ENCODE results near the gene PABPN1. TPM values are rescaled to one million over a fixed set of nuclear protein-coding genes. Genes with fewer than 3 reads are reported as not detected.

Gene PABPN1
- total RNA-seq, 8 experiments from 2014 or later = 57.2 to 162 (median 91.9) TPM

DNA sequence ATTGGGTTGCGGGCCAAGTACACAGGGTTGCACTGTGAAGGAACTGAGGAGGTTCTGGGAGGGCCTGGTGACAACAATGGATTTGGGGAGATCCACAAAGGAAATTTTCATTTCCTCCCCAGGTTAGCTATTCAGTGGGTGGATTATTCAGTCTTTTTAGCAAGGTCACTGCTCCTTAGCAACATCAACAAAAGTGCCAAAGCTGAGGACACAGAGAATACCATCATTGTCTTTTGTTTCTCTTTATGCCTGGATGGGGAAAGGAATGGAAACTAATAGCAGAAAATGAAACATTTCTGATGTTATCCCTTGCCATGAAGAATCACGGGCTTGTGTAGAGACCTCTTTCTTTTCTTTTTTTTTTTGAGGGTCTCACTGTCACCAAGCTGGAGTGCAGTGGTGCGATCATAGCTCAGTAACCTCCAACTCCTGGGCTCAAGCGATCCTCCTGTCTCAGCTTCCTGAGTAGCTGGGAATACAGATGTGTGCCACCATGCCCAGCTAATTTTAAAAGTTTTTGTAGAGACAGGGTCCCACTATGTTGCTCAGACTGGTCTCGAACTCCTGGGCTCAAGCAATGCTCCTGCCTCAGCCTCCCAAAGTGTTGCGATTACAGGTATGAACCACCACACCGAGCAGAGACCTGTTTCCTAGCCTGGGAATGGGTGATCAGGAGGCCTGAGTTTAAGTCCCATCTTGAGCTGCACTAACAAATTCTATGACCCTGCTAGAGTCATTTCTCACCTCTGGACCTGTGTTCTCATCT lies 25.1 kb upstream of the PABPN1 start:
- Histone ChIP-seq H3K27ac (no peak overlapping the region), H3K4me1 (replicated peaks in 1 of 2) (peaks cover 11 to 21% of the 10 kb centered on the region in 2 donors), H3K4me3 (no peak overlapping the region)
- WGBS, 10 experiments = 17 to 100% (median 88%) methylated on average over 1 to 5 of the region's 7 CpGs; no CpG with 5 or more reads in 2 of the 10 experiments
- ATAC-seq (replicated peaks in 6 of 8) = no peak
- in situ Hi-C loops (cut with MboI; ENCODE audit: low pct_unique_long_range_greater_than_20kb in 2 of 9, low sequenced_read_pairs in 9 of 9, unreplicated experiment in 9 of 9) = no loop called here

DNA sequence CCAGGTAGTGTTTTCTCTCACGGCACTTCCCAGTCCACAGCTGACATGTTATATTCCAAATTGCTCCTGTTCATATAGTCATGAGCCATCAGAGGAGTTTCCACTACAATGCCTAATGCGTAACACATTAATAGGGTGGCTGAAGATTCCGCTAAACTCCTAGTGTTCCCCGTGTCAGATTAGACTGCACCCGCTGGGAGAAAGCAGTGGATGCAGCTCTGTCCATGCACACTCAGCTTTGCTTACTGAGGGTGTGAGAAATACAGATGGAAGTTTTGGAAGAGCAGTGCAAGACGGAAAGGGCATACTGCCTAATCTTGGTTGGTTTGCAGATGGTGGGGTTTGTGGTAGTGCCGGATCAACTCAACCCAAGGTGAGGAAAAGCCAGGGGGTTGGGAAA lies 24.2 kb upstream of the PABPN1 start:
- no peak overlapping the region for H3K27ac ChIP-seq

DNA sequence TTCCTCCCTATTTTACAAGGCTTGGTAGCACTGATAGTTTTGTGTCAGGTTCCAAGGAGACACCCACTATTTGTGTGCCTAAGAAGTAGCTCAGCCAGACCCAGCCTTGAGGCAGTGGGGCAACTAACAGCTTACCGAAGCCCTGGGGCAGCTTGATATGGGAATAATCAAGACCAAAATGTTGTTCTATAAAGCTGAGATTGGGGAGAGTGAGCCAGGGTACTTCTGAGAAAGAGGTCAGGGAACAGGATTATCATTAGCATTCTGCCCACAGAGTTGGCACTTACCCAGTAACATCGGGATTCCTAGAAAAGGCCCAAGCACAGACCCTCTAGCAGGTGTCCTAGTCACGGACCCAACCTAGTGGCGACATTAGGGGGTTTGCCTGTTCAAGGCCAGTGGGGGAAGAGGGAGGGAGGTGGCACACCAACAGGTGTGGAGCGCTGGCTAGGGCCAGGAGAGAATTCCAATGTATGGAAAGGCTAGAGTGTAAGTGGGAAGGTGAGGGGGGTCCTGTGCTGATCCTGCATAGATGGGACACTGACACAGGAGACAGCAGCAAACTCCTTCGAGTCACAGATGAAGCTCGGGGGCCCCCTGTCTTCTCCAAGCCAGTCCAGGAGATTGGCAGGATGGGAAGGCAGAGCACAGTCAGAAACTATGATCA lies 23.5 kb upstream of the PABPN1 start:
- Histone ChIP-seq H3K27ac (no peak overlapping the region), H3K4me3 (no peak overlapping the region), H3K4me1 (replicated peaks in 1 of 2) (peaks cover 11 to 21% of the 10 kb centered on the region in 2 donors)
- in situ Hi-C loops (cut with MboI; ENCODE audit: low pct_unique_long_range_greater_than_20kb in 2 of 9, low sequenced_read_pairs in 9 of 9, unreplicated experiment in 9 of 9) = no loop called here
- no peak for ATAC-seq (replicated peaks in 6 of 8)
- WGBS, 10 experiments = 83 to 100% (median 93%) methylated on average over 2 to 5 of the region's 7 CpGs; no CpG with 5 or more reads in 3 of the 10 experiments

More for the DNA sequence above, 24.2 kb upstream of the PABPN1 start:
- WGBS, 10 experiments = 73 to 100% (median 92%) methylated on average over 1 to 6 of the region's 7 CpGs; no CpG with 5 or more reads in 1 of the 10 experiments
- in situ Hi-C loops (cut with MboI; ENCODE audit: low pct_unique_long_range_greater_than_20kb in 2 of 9, low sequenced_read_pairs in 9 of 9, unreplicated experiment in 9 of 9) = no loop called here
- H3K4me1 ChIP-seq (replicated peaks in 1 of 2) = peaks cover 11 to 21% of the 10 kb centered on the region in 2 donors
- no peak for ATAC-seq (replicated peaks in 6 of 8)
- H3K4me3 ChIP-seq = no peak overlapping the region

- WGBS, 10 experiments = 78 to 100% (median 91%) methylated on average over 1 to 2 of the region's 2 CpGs; no CpG with 5 or more reads in 1 of the 10 experiments
- H3K27ac ChIP-seq = no peak overlapping the region
- H3K4me1 ChIP-seq (replicated peaks in 1 of 2) = peaks cover 11 to 24% of the 10 kb centered on the region in 2 donors
- no peak for ATAC-seq (replicated peaks in 6 of 8)
- in situ Hi-C loops (cut with MboI; ENCODE audit: low pct_unique_long_range_greater_than_20kb in 2 of 9, low sequenced_read_pairs in 9 of 9, unreplicated experiment in 9 of 9) = no loop called here
- H3K4me3 ChIP-seq = peak overlapping the region in 1 of 5 donors; percentile 62
Observed at GRCh38 chr14:23299211-23299957, 21.9 kb upstream of the PABPN1 start.

DNA sequence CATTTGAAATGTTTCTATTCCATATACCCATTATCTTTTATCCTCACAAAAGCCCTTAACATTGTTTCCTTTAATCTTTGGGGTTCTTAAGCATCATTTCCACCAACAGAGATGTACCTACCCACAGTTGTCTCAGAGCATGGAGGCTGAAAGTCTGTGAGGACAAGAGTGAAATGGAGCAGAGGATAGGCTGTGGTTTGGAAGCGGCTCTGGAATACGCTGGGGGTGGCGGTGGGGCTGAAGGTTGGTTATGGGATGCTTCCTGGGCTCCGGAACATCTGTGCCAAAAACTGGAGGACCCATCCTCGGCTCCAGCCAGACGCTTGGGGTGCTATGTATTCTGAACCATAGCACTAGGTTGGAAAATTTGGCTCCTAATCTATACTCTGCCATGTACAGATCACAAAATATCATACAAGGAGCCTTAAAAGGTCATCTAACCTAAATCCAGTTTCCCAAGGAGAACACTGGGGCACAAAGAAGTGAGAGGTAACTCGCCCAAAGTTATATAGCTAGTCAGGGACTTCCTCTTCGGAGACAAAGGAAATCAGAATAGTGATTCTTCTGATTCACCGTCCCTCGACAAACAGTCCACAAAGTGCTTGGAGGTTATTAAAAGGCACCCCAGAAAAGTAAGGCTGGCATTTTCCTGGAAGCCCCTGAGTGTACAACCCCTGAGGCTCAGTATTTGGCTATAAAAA lies 21.1 kb upstream of the PABPN1 start:
- Histone ChIP-seq H3K4me3 (peak overlapping the region; percentile 45 to 68 (median 62)), H3K27ac (peak overlapping the region; percentile 95 to 97), H3K4me1 (replicated peaks in 1 of 2) (peaks cover 11 to 20% of the 10 kb centered on the region in 2 donors)
- in situ Hi-C loops (cut with MboI; ENCODE audit: low pct_unique_long_range_greater_than_20kb in 2 of 9, low sequenced_read_pairs in 9 of 9, unreplicated experiment in 9 of 9) = loop anchor here in 4 of 9 experiments (25.0 kb wide), 1 partner anchor 262 kb away; the partner anchor contains the start of genes AP1G2 (in 4 of the 4), THTPA (in 4 of the 4) and ZFHX2 (in 4 of the 4)
- WGBS, 10 experiments = 20 to 94% (median 64%) methylated on average over 1 to 6 of the region's 10 CpGs
- no peak for ATAC-seq (replicated peaks in 6 of 8)

GRCh38 chr14:23300687-23301223 lies 20.5 kb upstream of the PABPN1 start:
- Histone ChIP-seq H3K4me1 (replicated peaks in 1 of 2) (peaks cover 13 to 20% of the 10 kb centered on the region in 2 donors), H3K27ac (peak overlapping the region; percentile 95 to 97), H3K4me3 (peak overlapping the region; percentile 45 to 68 (median 62))
- in situ Hi-C loops (cut with MboI; ENCODE audit: low pct_unique_long_range_greater_than_20kb in 2 of 9, low sequenced_read_pairs in 9 of 9, unreplicated experiment in 9 of 9) = loop anchor here in 4 of 9 experiments (25.0 kb wide), 1 partner anchor 262 kb away; the partner anchor contains the start of genes AP1G2 (in 4 of the 4), THTPA (in 4 of the 4) and ZFHX2 (in 4 of the 4)
- WGBS, 10 experiments = 0 to 26% (median 4%) methylated on average over 1 to 6 of the region's 13 CpGs; no CpG with 5 or more reads in 1 of the 10 experiments
- no peak for ATAC-seq (replicated peaks in 6 of 8)

DNA sequence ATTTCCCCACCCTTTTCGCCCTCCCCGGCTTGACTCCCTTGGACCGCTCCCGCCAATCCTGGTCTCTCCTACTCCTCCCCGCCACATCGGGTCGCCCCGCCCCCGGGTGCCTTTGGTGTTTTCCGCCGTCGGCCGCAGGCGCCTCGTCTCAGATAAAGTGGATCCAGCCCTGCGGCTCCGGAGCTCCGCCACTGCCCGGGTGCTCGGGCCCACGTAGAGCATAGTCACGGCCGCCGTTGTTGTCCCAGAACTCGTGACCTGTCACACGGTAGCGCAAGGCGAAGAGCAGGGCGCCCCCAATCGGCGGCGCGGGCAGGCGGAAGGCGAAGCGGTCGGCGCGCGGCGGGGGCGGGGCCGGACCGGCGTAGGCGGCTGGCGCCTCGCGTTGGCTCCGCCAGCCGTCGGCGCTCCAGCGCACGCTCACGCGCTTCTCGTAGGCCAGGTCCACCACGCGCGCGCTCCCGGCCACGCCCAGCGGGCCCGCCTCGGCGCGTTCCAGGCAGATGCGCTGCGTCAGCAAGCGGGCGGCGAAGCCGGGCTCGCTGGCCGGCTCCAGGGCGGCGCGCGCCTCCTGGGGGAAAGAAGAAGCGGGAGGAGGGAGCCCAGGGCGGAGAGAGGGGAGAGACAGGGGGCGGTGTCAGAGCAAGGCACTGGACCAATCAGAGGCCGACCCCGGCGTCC lies 19.8 kb upstream of the PABPN1 start:
- 0 to 10% methylated on average over 2 to 3 of the region's 87 CpGs; no CpG with 5 or more reads in 8 of the 10 experiments for WGBS, 10 experiments
- in situ Hi-C loops (cut with MboI; ENCODE audit: low pct_unique_long_range_greater_than_20kb in 2 of 9, low sequenced_read_pairs in 9 of 9, unreplicated experiment in 9 of 9) = loop anchor here in 4 of 9 experiments (25.0 kb wide), 1 partner anchor 261 kb away; the partner anchor contains the start of genes AP1G2 (in 4 of the 4), THTPA (in 4 of the 4) and ZFHX2 (in 4 of the 4)
- peaks cover 17 to 18% of the 10 kb centered on the region in 2 donors for H3K4me1 ChIP-seq (replicated peaks in 1 of 2)

GRCh38 chr14:23301969-23302289 lies 19.3 kb upstream of the PABPN1 start:
- H3K4me3 ChIP-seq = peak overlapping the region; percentile 42 to 63 (median 51)
- 2% methylated on average over 11 of the region's 25 CpGs; no CpG with 5 or more reads in 9 of the 10 experiments for WGBS, 10 experiments
- peak overlapping the region; percentile 88 to 94 for H3K27ac ChIP-seq
- peak in 3 of 8 experiments; percentile 5 to 18 (median 7) for ATAC-seq (replicated peaks in 6 of 8)
- peaks cover 17 to 18% of the 10 kb centered on the region in 2 donors for H3K4me1 ChIP-seq (replicated peaks in 1 of 2)
- in situ Hi-C loops (cut with MboI; ENCODE audit: low pct_unique_long_range_greater_than_20kb in 2 of 9, low sequenced_read_pairs in 9 of 9, unreplicated experiment in 9 of 9) = loop anchor here in 4 of 9 experiments (25.0 kb wide), 1 partner anchor 260 kb away; the partner anchor contains the start of genes AP1G2 (in 4 of the 4), THTPA (in 4 of the 4) and ZFHX2 (in 4 of the 4)

More for the DNA sequence above, 19.8 kb upstream of the PABPN1 start:
- peak overlapping the region; percentile 45 to 68 (median 62) for H3K4me3 ChIP-seq
- H3K27ac ChIP-seq = peak overlapping the region; percentile 95 to 97
- peak; percentile 73 to 86 (median 84) for ATAC-seq (replicated peaks in 6 of 8)

DNA sequence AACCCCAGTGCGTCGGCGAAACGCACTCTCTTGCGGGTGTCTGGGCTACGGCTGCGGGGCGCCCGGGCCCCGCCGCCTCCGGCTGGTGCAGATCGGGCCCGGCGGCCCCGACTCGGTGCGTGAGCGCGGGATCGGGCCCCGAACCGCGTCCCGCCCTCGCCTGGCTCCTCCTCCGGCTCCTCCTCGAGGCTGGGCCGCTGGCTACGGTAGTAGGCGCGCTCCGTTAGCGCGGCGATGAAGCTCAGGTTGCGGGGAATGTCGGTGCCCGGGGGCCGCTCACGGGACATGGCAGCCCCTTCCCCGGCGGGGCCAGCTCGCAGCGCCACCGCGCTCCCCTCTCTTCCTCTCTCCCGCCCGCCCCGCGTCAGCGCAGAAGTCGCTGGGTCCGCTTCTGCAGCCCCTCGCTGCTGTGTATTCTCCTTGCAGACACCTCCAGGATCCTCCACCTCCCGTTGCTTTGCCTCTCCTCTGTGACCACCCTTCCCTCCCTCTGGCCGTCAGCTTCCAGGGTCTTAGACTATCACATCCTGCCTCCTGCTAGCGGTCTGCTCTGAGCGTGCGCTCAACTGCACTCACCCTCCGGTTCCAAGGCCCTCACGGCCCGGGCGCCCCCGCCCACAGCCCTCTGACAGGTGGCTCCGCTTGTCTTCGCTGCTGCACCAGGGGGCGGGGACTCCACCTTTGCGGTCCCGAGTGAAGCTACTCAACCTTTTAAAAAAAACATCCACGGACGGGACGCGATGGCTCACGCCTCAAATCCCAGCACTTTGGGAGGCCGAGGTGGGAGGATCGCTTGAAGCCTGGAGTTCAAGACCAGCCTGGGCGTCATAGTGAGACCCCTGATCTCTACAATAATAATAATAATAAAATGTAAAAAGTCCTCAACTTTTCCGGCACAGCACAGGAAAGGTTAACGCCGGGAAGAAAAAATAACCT lies 18.7 kb upstream of the PABPN1 start, which contains the start of gene PPP1R3E:
Gene PPP1R3E, minus strand, starts transcription at position 570 of the 936 bp plus-strand sequence. Its CDS starts 283 bp downstream, at position 287.
- WGBS, 10 experiments = 0 to 79% (median 18%) methylated on average over 1 to 14 of the region's 81 CpGs; no CpG with 5 or more reads in 3 of the 10 experiments
- in situ Hi-C loops (cut with MboI; ENCODE audit: low pct_unique_long_range_greater_than_20kb in 2 of 9, low sequenced_read_pairs in 9 of 9, unreplicated experiment in 9 of 9) = loop anchor here in 4 of 9 experiments (25.0 kb wide), 1 partner anchor 260 kb away; the partner anchor contains the start of genes AP1G2 (in 4 of the 4), THTPA (in 4 of the 4) and ZFHX2 (in 4 of the 4)
- H3K27ac ChIP-seq = peak within 1 kb of the TSS; percentile 88 to 94
- peak within 1 kb of the TSS; percentile 42 to 63 (median 51) for H3K4me3 ChIP-seq
- peak; percentile 5 to 36 (median 18) for ATAC-seq (replicated peaks in 6 of 8)
- H3K4me1 ChIP-seq (replicated peaks in 1 of 2) = peaks cover 21 to 22% of the 10 kb centered on the region in 2 donors
